AG04450 (cell line): ENCODE data around the gene ARF1. TPM values are rescaled to one million over a fixed set of nuclear protein-coding genes. Genes with fewer than 3 reads are reported as not detected.

Source experiments
- CTCF ChIA-PET: fragments of 300-600, 350-600 bp; formaldehyde crosslinking; extraction: SDS; loops from one replicate; lab custom pipeline; 2022; ENCODE audit warnings: antibody characterized with exemption, inconsistent platforms; lab: Charles Lee
- POLR2A ChIA-PET: fragments of 350-600 bp; formaldehyde crosslinking; extraction: SDS; loops from one replicate; lab custom pipeline; 2021; ENCODE audit warnings: antibody characterized with exemption, inconsistent platforms; lab: Yijun Ruan, JAX
- DNase-seq: peaks from one replicate; pipeline ENCODE4 v3.0.0-alpha.2; 2011; ENCODE audit warnings: low read depth, low spot score
- H3K27ac ChIP-seq: one replicate; pipeline ENCODE4 v1.5.1; 2012; ENCODE audit warnings: low read depth, low read length, control low read depth
- H3K27me3 ChIP-seq: one replicate; pipeline ENCODE4 v1.6.0; 2012; ENCODE audit warnings: low read length; ENCODE audit not compliant: control insufficient read depth, insufficient read depth
- H3K4me3 ChIP-seq: 2 replicates; pipeline ENCODE4 v1.5.1; 2011; ENCODE audit warnings: mild to moderate bottlenecking, low read depth, low read length, control low read depth
- H3K9me3 ChIP-seq: 2 replicates; pipeline ENCODE4 v1.5.1; 2012; ENCODE audit warnings: low read length; ENCODE audit not compliant: control insufficient read depth, insufficient read depth
- CTCF ChIP-seq: IDR thresholded peaks from 2 replicates; pipeline ENCODE4 v1.5.1; 2011; ENCODE audit warnings: low read depth, low read length, control low read depth, inconsistent platforms
- polyA plus RNA-seq: library from polyadenylated mRNA; depleted of rRNA; stranded (reverse); fragments of >200 nt; gene quantifications from 2 replicates; pipeline ENCODE4 v1.2.3, GENCODE V29; 2011

Gene ARF1
- polyA plus RNA-seq, 1 experiment: 445 TPM

DNA sequence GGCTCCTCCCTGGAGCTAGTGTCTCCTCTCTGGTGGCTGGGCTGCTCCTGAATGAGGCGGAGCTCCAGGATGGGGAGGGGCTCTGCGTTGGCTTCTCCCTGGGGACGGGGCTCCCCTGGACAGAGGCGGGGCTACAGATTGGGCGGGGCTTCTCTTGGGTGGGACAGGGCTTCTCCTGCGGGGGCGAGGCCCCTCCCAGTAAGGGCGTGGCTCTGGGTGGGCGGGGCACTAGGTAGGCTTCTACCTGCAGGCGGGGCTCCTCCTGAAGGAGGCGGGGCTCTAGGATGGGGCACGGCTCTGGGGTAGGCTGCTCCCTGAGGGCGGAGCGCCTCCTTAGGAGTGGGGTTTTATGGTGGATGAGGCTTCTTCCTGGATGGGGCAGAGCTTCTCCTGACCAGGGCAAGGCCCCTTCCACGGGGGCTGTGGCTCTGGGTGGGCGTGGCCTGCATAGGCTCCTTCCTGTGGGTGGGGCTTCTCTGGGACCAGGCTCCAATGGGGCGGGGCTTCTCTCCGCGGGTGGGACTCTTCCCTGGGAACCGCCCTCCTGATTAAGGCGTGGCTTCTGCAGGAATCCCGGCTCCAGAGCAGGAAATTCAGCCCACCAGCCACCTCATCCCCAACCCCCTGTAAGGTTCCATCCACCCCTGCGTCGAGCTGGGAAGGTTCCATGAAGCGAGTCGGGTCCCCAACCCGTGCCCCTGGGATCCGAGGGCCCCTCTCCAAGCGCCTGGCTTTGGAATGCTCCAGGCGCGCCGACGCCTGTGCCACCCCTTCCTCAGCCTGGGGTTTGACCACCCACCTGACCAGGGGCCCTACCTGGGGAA is 22.7 kb upstream of the ARF1 start:
- no peak for DNase-seq
- H3K27me3 ChIP-seq: peaks cover 45% of the 10 kb centered on the region
- no peak overlapping the region for H3K27ac ChIP-seq
- no peak for TF ChIP-seq CTCF
- ChIA-PET CTCF (no interaction called here), POLR2A (no interaction called here)
- H3K9me3 ChIP-seq: peaks cover 16% of the 10 kb centered on the region
- H3K4me3 ChIP-seq: no peak overlapping the region

GRCh38 chr1:228060458-228061190 is 21.9 kb upstream of the ARF1 start:
- no peak for TF ChIP-seq CTCF
- POLR2A ChIA-PET: no interaction called here
- Histone ChIP-seq H3K27me3 (peaks cover 48% of the 10 kb centered on the region), H3K9me3 (peaks cover 16% of the 10 kb centered on the region), H3K27ac (no peak overlapping the region), H3K4me3 (no peak overlapping the region)
- CTCF ChIA-PET: no interaction called here
- DNase-seq: no peak

GRCh38 chr1:228061411-228062084 is 21.0 kb upstream of the ARF1 start:
- CTCF ChIA-PET: no interaction called here
- POLR2A ChIA-PET: no interaction called here
- Histone ChIP-seq H3K27ac (no peak overlapping the region), H3K27me3 (peaks cover 44% of the 10 kb centered on the region), H3K4me3 (no peak overlapping the region), H3K9me3 (peaks cover 16% of the 10 kb centered on the region)
- DNase-seq: no peak
- TF ChIP-seq CTCF: no peak

- Histone ChIP-seq H3K27ac (no peak overlapping the region), H3K27me3 (peaks cover 47% of the 10 kb centered on the region), H3K4me3 (no peak overlapping the region), H3K9me3 (peaks cover 16% of the 10 kb centered on the region)
- no peak for TF ChIP-seq CTCF
- DNase-seq: no peak
- CTCF ChIA-PET: no interaction called here
- POLR2A ChIA-PET: no interaction called here
These were observed 20.3 kb upstream of the ARF1 start for GRCh38 chr1:228062085-228062791.
